ENCODE measurements around the gene SLBP.

- TF ChIP-seq CTCF (conservative IDR thresholded peaks at IDR 0.05) (no peak), EZH2 (IDR thresholded peaks at IDR 0.05; ENCODE audit: low read depth) (no peak)
Measured at GRCh38 chr4:1755297-1755696, 43.2 kb upstream of the SLBP start.

Data from PC-9 (cell line).